CMK (cell line): ENCODE results near the gene STPG3.

Experiments used
- DNase-seq: peaks from one replicate; pipeline ENCODE4 v3.0.0-alpha.2; 2010; ENCODE audit warnings: low read depth

The STPG3 gene

DNA sequence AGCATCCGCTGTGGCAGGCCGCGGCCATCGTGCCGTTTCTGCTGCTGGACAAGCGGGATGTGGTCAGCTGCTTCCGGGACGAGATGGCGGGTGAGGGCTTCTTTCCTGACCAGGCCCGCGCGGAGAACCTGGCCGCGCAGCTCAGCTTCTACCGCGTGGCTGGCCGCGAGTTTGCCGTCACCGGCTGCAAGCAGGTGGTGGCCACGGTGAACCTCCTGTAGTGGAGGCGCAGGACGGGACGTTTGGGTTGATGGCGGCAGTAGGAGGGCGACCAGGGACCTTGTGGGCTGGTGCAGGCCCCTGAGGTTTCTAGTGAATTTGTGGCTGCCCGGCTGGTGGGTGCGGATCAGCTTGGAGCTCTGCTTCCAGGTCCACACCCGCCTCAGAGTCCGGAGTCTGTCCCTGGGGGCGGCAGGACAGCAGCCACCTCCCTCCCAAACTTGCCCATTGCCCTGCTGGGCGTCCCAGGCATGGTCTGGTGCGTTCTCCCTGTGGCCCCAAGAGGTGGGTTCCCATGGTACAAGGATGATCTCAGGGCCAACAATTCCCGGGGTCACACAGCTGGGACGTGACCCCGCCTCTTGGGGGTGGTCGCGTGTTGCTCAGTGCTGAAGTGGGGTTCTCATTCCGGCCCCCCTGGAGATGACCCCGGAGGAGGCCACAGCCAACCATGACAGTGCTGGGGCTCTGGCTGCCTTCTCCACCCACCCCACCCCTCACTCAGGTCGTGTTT is 28.8 kb downstream of the STPG3 start:
- DNase-seq = no peak

DNA sequence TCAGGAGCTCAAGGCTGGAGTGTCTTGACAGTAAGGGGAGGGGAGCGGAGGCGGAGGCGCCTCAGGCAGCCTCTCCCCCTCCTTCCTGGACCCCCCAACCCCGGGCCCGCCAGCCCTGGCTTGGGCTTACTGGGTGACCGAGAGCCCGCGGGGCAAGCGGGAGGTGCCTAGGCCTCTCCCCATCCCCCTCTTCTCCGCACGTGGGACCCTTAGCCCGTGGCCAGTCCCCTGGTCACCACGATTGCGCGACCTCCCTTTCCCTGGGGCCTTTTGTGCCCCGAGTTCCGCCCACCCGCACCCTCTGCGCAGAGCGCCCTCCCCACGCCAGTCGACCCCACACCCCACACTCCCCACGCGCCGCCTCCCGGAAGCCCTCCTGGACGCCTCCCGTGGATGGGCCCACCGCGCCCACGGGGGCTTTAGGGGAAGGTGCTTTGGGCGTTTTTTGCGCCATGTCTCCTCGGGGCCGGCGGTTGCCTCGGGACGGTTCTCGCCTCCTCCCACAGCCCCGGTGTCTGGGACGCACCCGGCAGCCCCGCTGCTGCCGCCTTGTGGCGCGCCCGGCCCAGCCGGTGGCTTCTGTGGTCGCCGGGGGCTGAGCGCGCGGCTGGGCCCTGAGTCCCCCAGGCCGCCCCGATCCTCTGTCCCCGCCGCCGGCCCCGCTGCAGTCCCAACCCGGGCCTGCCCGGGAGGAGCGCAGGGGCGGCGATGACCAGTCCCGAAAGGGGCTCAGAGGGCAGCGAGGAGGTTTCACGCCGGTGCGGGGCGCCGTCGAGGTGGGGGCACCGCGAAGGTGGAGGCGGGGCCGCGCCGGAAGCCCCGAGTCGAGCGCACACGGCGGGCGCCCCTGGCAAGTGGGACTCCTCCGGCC is 29.6 kb downstream of the STPG3 start:
- DNase-seq = no peak

GRCh38 chr9:137281345-137282116 is 30.4 kb downstream of the STPG3 start:
- no peak for DNase-seq

- DNase-seq = no peak
These were observed 35.9 kb downstream of the STPG3 start for GRCh38 chr9:137286975-137287383.

GRCh38 chr9:137293094-137293481 is 42.0 kb downstream of the STPG3 start:
- no peak for DNase-seq

GRCh38 chr9:137293482-137294090 is 42.5 kb downstream of the STPG3 start:
- DNase-seq = no peak

- DNase-seq = no peak
These were observed 43.1 kb downstream of the STPG3 start for GRCh38 chr9:137294091-137294680.

DNA sequence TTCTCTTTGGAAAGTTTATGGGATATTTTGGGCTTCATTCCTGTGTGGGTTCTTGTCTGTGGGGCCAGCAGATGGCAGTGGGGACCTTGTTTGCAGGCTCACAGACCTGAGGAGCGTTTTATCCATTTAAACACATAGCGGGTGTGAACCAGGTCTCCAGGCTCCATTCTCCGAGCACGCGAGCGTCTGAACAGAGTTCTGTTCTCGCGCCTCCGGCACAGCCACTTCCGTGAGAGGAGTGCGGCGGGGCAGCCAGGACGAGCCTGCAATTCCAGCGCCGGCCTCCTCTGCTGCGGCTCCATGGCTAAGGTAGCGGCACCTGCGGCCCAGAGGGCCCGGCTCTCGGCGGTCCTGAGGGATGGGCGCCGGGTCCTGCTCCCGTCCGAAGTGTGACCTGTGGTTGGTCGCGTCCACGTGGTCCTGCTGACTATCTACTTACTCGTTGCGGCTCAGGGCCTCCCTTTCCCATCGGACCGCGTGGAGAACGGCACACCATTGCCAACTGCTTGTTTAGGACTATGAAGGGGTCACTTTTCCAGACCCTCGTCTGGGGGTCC is 43.7 kb downstream of the STPG3 start:
- DNase-seq = no peak

- no peak for DNase-seq
These were observed 44.2 kb downstream of the STPG3 start for GRCh38 chr9:137295238-137295811.

DNA sequence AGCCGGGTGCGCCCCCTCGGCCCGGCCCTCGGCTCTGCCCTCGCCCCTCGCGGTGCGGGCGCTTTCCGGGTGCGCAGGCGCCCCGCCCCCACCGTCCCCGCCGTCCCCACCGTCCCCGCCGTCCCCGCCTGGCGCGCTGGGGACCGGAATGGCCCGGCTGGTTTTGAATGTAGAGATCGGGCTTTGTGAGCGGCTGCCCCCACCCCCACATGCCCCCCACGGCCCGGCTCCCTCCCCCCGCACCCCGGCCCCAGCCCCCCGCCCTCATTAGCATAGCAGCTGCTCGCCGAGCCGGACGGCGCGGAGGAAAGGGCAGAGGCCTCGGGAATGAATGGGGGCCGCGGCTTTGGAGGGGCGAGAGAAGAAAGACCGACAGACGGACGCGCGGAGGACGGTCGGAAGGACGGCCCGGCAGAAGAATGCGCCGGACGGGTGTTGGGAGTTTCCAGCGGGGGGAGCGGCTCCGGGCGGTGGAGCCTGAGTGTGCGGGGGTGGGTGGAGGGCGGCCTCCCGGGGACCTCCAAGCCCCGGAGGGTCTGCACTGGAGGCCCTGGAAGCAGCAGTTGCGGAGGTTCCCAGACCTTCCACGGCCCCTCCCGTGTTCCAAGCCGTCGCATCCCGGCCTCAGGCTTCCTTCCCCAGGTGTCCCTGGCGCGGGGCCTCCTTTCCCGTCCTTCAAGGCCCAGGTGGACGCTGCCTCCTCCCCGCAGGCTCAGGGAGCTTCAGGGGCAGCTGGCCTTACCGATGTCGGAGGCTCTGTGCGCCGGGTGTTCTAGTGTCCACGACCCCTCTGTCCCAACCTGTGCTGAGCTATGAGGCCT is 45.0 kb downstream of the STPG3 start:
- no peak for DNase-seq

GRCh38 chr9:137296670-137297664 is 45.9 kb downstream of the STPG3 start:
- DNase-seq = no peak

- no peak for DNase-seq
These were observed 46.9 kb downstream of the STPG3 start for GRCh38 chr9:137297966-137298365.

- no peak for DNase-seq
These were observed 47.5 kb downstream of the STPG3 start for GRCh38 chr9:137298401-137299202.

DNA sequence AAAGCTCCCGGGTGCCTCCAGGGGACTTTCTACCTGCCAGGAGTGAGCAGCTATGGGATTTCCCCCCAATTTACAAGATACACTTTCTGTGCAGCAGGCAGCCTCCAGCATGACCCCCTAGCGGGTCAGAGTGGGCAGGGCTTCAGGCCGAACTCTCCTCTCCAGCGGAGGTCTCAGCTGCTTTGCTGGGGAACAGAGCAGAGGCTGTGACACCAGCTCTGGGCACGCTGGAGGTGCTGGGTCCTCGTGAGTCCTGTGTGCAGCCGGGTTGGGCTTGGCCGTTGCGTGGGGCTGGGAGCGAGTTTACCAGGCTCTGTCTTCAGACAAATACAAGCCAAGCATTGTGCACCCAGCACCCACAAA is 48.1 kb downstream of the STPG3 start:
- no peak for DNase-seq

- no peak for DNase-seq
These were observed 48.9 kb downstream of the STPG3 start for GRCh38 chr9:137299938-137300337.

DNA sequence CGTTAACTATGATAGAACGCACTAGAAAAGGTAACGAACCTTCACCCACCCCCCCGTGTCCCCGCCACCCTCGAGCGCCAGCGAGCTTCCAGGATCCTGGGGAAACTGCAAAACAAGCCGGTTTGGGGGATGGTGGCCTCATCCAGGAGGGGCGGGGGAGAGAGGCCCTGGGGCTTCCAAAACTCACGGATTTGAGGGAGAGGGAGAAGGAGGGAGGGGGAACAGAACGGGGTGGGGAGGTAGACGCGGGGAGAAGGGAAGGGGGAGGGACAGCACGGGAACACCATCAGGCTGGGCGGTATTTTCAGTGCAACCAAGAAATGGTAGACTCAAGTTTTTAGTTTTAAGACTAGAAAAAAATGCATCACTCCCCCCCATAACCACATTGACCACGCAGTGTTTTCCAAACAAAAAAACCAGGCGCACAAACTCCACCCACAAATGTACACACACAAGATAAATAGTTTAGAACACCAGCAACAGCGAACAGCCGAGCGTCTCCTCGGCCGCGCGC is 49.5 kb downstream of the STPG3 start:
- no peak for DNase-seq

DNA sequence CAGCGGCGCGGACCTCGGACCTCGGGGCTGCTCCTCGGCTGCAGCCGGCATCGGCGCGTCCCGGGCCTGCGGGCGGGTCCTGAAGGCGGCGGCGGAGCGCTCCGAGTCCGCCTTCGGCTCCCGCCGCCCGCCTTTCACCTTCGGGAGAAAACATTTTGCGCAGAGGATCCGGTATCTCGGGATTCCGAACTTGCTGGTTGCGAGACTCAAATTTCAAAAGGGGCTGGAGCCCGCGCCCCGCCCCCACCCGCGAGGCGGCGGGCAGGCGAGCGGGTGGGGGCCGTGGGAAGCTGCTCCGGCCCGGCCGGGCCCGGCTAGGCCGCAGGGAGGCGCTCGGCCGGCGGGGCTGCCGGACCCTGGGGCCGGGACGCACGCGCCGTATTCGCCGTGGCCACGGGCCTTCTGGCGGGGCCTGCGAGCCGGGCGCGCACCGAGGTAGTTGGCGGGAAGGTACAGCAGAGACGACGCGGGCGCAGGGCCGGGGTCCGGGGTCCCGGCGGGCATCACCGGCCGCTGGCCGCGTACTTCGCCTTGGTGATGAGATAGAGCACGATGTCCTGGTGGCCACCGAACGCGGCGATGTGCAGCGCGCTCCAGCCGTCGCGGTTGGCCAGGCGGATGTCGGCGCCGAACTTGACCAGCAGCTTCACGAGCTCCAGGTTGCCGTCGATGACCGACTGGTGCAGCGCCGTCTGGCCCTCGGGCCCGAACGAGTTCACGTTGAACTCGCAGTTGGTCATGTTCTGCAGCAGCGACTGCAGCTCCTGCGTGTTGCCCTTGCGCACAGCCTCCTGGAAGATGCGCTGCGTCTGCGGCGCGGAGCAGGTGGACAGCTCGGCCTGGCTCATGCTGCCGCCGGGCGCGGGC is 50.2 kb downstream of the STPG3 start:
- DNase-seq = no peak
